NCI-H446 treated with DMSO at 0.1 percent for 48 hours (cell line): ENCODE results near the gene ICE2.
"Not testable (repeated sequence)": the region's sequence is repeated elsewhere in the genome, so short reads cannot be mapped to it uniquely, and the experiment has no call there.

Experiments used
- DNase-seq: peaks from one replicate; lab custom pipeline; 2025; lab: John Stamatoyannopoulos, UW

ICE2 gene

GRCh38 chr15:60442763-60443162, 36.2 kb downstream of the ICE2 start:
- no peak for DNase-seq

GRCh38 chr15:60442031-60442650, 36.8 kb downstream of the ICE2 start:
- DNase-seq, result no peak

GRCh38 chr15:60441331-60441730, 37.6 kb downstream of the ICE2 start:
- DNase-seq, result no peak

GRCh38 chr15:60438646-60439045, 40.3 kb downstream of the ICE2 start:
- DNase-seq, result no peak

- DNase-seq, result no peak
These were observed 50.0 kb downstream of the ICE2 start for GRCh38 chr15:60428935-60429334.

GRCh38 chr15:60426870-60427508, 52.0 kb downstream of the ICE2 start:
- DNase-seq, result no peak

- DNase-seq, result no peak
These were observed 53.5 kb downstream of the ICE2 start for GRCh38 chr15:60425461-60425860.

GRCh38 chr15:60424006-60424405, 54.9 kb downstream of the ICE2 start:
- no peak for DNase-seq

GRCh38 chr15:60423537-60423936, 55.4 kb downstream of the ICE2 start:
- no peak for DNase-seq

- DNase-seq, result no peak
These were observed 57.4 kb downstream of the ICE2 start for GRCh38 chr15:60421544-60421943.

- DNase-seq, result no peak
These were observed 58.7 kb downstream of the ICE2 start for GRCh38 chr15:60420203-60420716.

- no peak for DNase-seq
These were observed 59.2 kb downstream of the ICE2 start for GRCh38 chr15:60419753-60420152.

- DNase-seq, result no peak
These were observed 60.8 kb downstream of the ICE2 start for GRCh38 chr15:60418096-60418495.

GRCh38 chr15:60417112-60417511, 61.8 kb downstream of the ICE2 start:
- DNase-seq, result no peak

- DNase-seq, result no peak
These were observed 62.5 kb downstream of the ICE2 start for GRCh38 chr15:60416484-60416883.

- DNase-seq, result peak; percentile 66
These were observed 64.8 kb downstream of the ICE2 start for GRCh38 chr15:60414016-60414682.

- DNase-seq, result no peak
These were observed 65.6 kb downstream of the ICE2 start for GRCh38 chr15:60413231-60413824.

GRCh38 chr15:60412807-60413206, 66.1 kb downstream of the ICE2 start:
- not testable (repeated sequence) for DNase-seq

- DNase-seq, result peak; percentile 61
These were observed 67.0 kb downstream of the ICE2 start for GRCh38 chr15:60411774-60412425.

- not testable (repeated sequence) for DNase-seq
These were observed 68.6 kb downstream of the ICE2 start for GRCh38 chr15:60410350-60410749.

- DNase-seq, result no peak
These were observed 70.4 kb downstream of the ICE2 start for GRCh38 chr15:60408463-60408981.

- no peak for DNase-seq
These were observed 71.5 kb downstream of the ICE2 start for GRCh38 chr15:60407415-60407805.
